Keratinocyte (primary cell): Measurements from ENCODE around the gene IRF9.

Source experiments
- EZH2 ChIP-seq: IDR thresholded peaks from one replicate; pipeline ENCODE4 v1.6.1; 2012; ENCODE audit warnings: inconsistent platforms, mild to moderate bottlenecking, low read length, moderate library complexity
- TF ChIP-seq, protein P1 (sequence below), 3 experiments: IDR thresholded peaks in 1 of 3; conservative IDR thresholded peaks in 1 of 3; optimal IDR thresholded peaks in 1 of 3; 2 replicates in 2 of 3; 3 replicates in 1 of 3; pipeline versions ENCODE3 to v1.5.1; 2011; ENCODE audit warnings: low read length in 3 of 3, mild to moderate bottlenecking in 3 of 3, moderate library complexity in 2 of 3, control low read depth in 1 of 3, inconsistent platforms in 1 of 3; ENCODE audit not compliant: insufficient read depth in 2 of 3; ENCODE audit errors: extremely low read depth in 1 of 3

DNA sequence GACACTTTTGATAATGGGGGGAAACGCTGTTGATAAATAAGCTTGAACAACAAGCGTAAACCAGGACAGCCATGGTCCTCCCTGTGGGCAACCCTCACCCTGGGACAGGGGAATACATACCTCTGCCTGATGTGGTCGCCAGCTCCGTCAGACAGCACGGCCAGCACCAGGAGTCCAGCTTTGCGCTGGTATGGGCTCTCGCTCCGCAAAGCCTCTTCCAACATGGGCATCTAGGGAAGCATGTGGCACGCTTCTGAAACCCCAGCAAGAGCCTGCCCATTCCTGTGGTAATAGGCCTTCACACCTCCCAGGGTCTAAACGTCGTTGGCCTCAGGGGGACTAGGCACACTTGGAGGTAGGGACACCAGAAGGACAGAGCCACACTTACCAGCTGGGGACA is 24.7 kb downstream of the IRF9 start:
- TF ChIP-seq, protein P1, sequence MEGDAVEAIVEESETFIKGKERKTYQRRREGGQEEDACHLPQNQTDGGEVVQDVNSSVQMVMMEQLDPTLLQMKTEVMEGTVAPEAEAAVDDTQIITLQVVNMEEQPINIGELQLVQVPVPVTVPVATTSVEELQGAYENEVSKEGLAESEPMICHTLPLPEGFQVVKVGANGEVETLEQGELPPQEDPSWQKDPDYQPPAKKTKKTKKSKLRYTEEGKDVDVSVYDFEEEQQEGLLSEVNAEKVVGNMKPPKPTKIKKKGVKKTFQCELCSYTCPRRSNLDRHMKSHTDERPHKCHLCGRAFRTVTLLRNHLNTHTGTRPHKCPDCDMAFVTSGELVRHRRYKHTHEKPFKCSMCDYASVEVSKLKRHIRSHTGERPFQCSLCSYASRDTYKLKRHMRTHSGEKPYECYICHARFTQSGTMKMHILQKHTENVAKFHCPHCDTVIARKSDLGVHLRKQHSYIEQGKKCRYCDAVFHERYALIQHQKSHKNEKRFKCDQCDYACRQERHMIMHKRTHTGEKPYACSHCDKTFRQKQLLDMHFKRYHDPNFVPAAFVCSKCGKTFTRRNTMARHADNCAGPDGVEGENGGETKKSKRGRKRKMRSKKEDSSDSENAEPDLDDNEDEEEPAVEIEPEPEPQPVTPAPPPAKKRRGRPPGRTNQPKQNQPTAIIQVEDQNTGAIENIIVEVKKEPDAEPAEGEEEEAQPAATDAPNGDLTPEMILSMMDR (optimal IDR thresholded peaks at IDR 0.05 in 1 of 3, IDR thresholded peaks at IDR 0.05 in 1 of 3, conservative IDR thresholded peaks at IDR 0.05 in 1 of 3; ENCODE audit: extremely low read depth in 1 of 3, insufficient read depth in 2 of 3, low read length in 3 of 3): no peak
- no peak for TF ChIP-seq EZH2
